Hematopoietic multipotent progenitor cell treated with erythropoietin and hydrocortisone succinate and interleukin-3 and kit ligand, for 4 days (in vitro differentiated cells): ENCODE results near the gene DUSP9.
"Not testable (repeated sequence)": the region's sequence is repeated elsewhere in the genome, so short reads cannot be mapped to it uniquely, and the experiment has no call there.

ENCODE experiments used
- DNase-seq: peaks from one replicate; pipeline ENCODE4 v3.0.0-alpha.2; 2015

DUSP9 gene

GRCh38 chrX:153694687-153695270 is 47.8 kb downstream of the DUSP9 start:
- DNase-seq = no peak

GRCh38 chrX:153696100-153696499 is 49.1 kb downstream of the DUSP9 start:
- no peak for DNase-seq

GRCh38 chrX:153696538-153696937 is 49.5 kb downstream of the DUSP9 start:
- not testable (repeated sequence) for DNase-seq

- DNase-seq = not testable (repeated sequence)
Measured at GRCh38 chrX:153696986-153697722, 50.2 kb downstream of the DUSP9 start.

GRCh38 chrX:153697924-153698865 is 51.2 kb downstream of the DUSP9 start:
- DNase-seq = no peak

- DNase-seq = not testable (repeated sequence)
Measured at GRCh38 chrX:153699210-153699783, 52.3 kb downstream of the DUSP9 start.

GRCh38 chrX:153699784-153700371 is 52.9 kb downstream of the DUSP9 start:
- not testable (repeated sequence) for DNase-seq

- DNase-seq = no peak
Measured at GRCh38 chrX:153700376-153700945, 53.5 kb downstream of the DUSP9 start.
